SK-N-SH (cell line): ENCODE measurements around the gene MUSK. TPM values are rescaled to one million over a fixed set of nuclear protein-coding genes. Genes with fewer than 3 reads are reported as not detected.

Experiments used
- CTCF ChIA-PET: fragments of 300-600, 350-600 bp; formaldehyde crosslinking; extraction: SDS; loops from one replicate; lab custom pipeline; 2021; lab: Yijun Ruan, JAX
- POLR2A ChIA-PET: fragments of 350-600 bp; sonication (Branson Sonifier 250); formaldehyde crosslinking; extraction: SDS; loops from one replicate; lab custom pipeline; 2020; ENCODE audit warnings: antibody characterized with exemption, inconsistent platforms; lab: Yijun Ruan, JAX
- DNase-seq: peaks from one replicate; pipeline ENCODE4 v3.0.0; 2012
- H2AFZ ChIP-seq: fragments of 200-600 bp; sonication (generic); 2 replicates; pipeline ENCODE4 v1.8.1; 2016; ENCODE audit warnings: antibody characterized with exemption, mild to moderate bottlenecking, low read depth
- H3F3A ChIP-seq: fragments of 200-600 bp; sonication (generic); replicated peaks from 2 replicates; pipeline ENCODE3; 2016; ENCODE audit warnings: antibody characterized with exemption, mild to moderate bottlenecking; ENCODE audit not compliant: insufficient read depth
- H3K27ac ChIP-seq, 2 experiments: fragments of 200-500 bp in 1 of 2; fragments of 200-600 bp in 1 of 2; sonication (Bioruptor generic) in 1 of 2; sonication (generic), shearing (Covaris generic) in 1 of 2; 2 replicates each; pipeline versions ENCODE4 v1.5.1 to v1.6.1; 2014 to 2016; ENCODE audit warnings: low read depth in 2 of 2, inconsistent platforms in 1 of 2, low read length in 1 of 2, mild to moderate bottlenecking in 1 of 2, mixed read lengths in 1 of 2
- H3K27me3 ChIP-seq: fragments of 200-600 bp; sonication (generic), shearing (Covaris generic); 2 replicates; pipeline ENCODE4 v1.6.1; 2016; ENCODE audit warnings: mixed run types; ENCODE audit not compliant: insufficient read depth
- H3K36me3 ChIP-seq, 2 experiments: fragments of 200-500 bp in 1 of 2; fragments of 200-600 bp in 1 of 2; sonication (Bioruptor generic) in 1 of 2; sonication (generic) in 1 of 2; replicated peaks in 1 of 2; 2 replicates each; pipeline versions ENCODE3 to v1.5.1; 2014 to 2016; ENCODE audit warnings: low read length in 1 of 2, mild to moderate bottlenecking in 1 of 2; ENCODE audit not compliant: insufficient read depth in 2 of 2, control insufficient read depth in 1 of 2
- H3K4me1 ChIP-seq, 2 experiments: fragments of 200-500 bp in 1 of 2; fragments of 200-600 bp in 1 of 2; sonication (Bioruptor generic) in 1 of 2; sonication (generic), shearing (Covaris generic) in 1 of 2; 2 replicates each; pipeline versions ENCODE4 v1.5.1 to v1.6.1; 2014 to 2016; ENCODE audit warnings: low read depth in 1 of 2, low read length in 1 of 2, mixed run types in 1 of 2; ENCODE audit not compliant: insufficient read depth in 2 of 2, control insufficient read depth in 1 of 2
- H3K4me2 ChIP-seq: fragments of 200-600 bp; sonication (generic), shearing (Covaris generic); 2 replicates; pipeline ENCODE4 v1.6.1; 2017; ENCODE audit warnings: mixed run types
- H3K4me3 ChIP-seq, 2 experiments: fragments of 200-500 bp in 1 of 2; fragments of 200-600 bp in 1 of 2; sonication (Bioruptor generic) in 1 of 2; sonication (generic), shearing (Covaris generic) in 1 of 2; 2 replicates each; pipeline versions ENCODE4 v1.5.1 to v1.8.1; 2014 to 2016; ENCODE audit warnings: low read depth in 2 of 2, inconsistent platforms in 1 of 2, low read length in 1 of 2, mild to moderate bottlenecking in 1 of 2, mixed read lengths in 1 of 2, moderate library complexity in 1 of 2
- H3K79me2 ChIP-seq: fragments of 200-600 bp; sonication (generic); 2 replicates; pipeline ENCODE4 v1.8.1; 2017; ENCODE audit warnings: mild to moderate bottlenecking; ENCODE audit not compliant: insufficient read depth
- H3K9ac ChIP-seq: fragments of 200-600 bp; sonication (generic); 2 replicates; pipeline ENCODE4 v1.6.1; 2017; ENCODE audit warnings: mixed run types
- H3K9me2 ChIP-seq: fragments of 200-600 bp; sonication (generic); 2 replicates; pipeline ENCODE4 v1.6.1; 2017; ENCODE audit warnings: mixed run types
- H3K9me3 ChIP-seq: fragments of 200-600 bp; sonication (generic); 2 replicates; pipeline ENCODE4 v1.6.1; 2017; ENCODE audit warnings: mixed run types, mild to moderate bottlenecking, moderate library complexity
- H4K20me1 ChIP-seq: fragments of 200-600 bp; sonication (generic); 2 replicates; pipeline ENCODE4 v1.6.1; 2017; ENCODE audit warnings: mild to moderate bottlenecking, mixed run types; ENCODE audit not compliant: insufficient read depth
- CHD2 ChIP-seq: fragments of 150-350 bp; IDR thresholded peaks from 2 replicates; pipeline ENCODE4 v1.6.1; 2018; ENCODE audit warnings: low read length; ENCODE audit not compliant: partially characterized antibody
- FOXM1 ChIP-seq: IDR thresholded peaks from 2 replicates; pipeline ENCODE4 v1.4.0; 2012; ENCODE audit warnings: low read depth, mild to moderate bottlenecking
- GABPA ChIP-seq: IDR thresholded peaks from 2 replicates; pipeline ENCODE4 v1.4.0; 2012; ENCODE audit warnings: low read depth, mild to moderate bottlenecking
- NFIC ChIP-seq: IDR thresholded peaks from 2 replicates; pipeline ENCODE4 v1.4.0; 2012; ENCODE audit warnings: borderline replicate concordance
- POLR2AphosphoS5 ChIP-seq: IDR thresholded peaks from 2 replicates; pipeline ENCODE4 v1.6.1; 2012; ENCODE audit warnings: low read depth, low read length
- RAD21 ChIP-seq: IDR thresholded peaks from 2 replicates; pipeline ENCODE4 v1.6.1; 2012; ENCODE audit warnings: mild to moderate bottlenecking, low read length
- RCOR1 ChIP-seq: fragments of 150-350 bp; IDR thresholded peaks from 2 replicates; pipeline ENCODE4 v1.6.1; 2017; ENCODE audit warnings: antibody characterized with exemption, low read length
- RXRA ChIP-seq: IDR thresholded peaks from 2 replicates; pipeline ENCODE4 v1.4.0; 2012; ENCODE audit warnings: low read depth, mild to moderate bottlenecking, borderline replicate concordance
- TEAD4 ChIP-seq: IDR thresholded peaks from 2 replicates; pipeline ENCODE4 v1.4.0; 2012; ENCODE audit warnings: mild to moderate bottlenecking, borderline replicate concordance; ENCODE audit not compliant: insufficient read depth
- WGBS: methylation state at CpG from one replicate; pipeline ENCODE4 v1.1.6; 2017; ENCODE audit warnings: low lambda C conversion rate; 5-methylcytosine and 5-hydroxymethylcytosine counted together
- polyA plus RNA-seq, 3 experiments: library from polyadenylated mRNA; depleted of rRNA; stranded (reverse); fragments of >200 nt; gene quantifications; 2 replicates each; pipeline ENCODE4 v1.2.3, GENCODE V29; 2012
- TF ChIP-seq, protein P1 (sequence below): fragments of 150-350 bp; IDR thresholded peaks from 2 replicates; pipeline ENCODE4 v1.6.1; 2016; ENCODE audit warnings: mild to moderate bottlenecking, low read depth, low read length
- TF ChIP-seq, protein P2 (sequence below): IDR thresholded peaks from 2 replicates; pipeline ENCODE4 v1.4.0; 2012; ENCODE audit warnings: low read depth, borderline replicate concordance
- TF ChIP-seq, protein P3 (sequence below): IDR thresholded peaks from 2 replicates; pipeline ENCODE4; 2012

Gene MUSK
- polyA plus RNA-seq, 1 of the 3 experiments (the other 2 are of a cell fraction), result not detected

DNA sequence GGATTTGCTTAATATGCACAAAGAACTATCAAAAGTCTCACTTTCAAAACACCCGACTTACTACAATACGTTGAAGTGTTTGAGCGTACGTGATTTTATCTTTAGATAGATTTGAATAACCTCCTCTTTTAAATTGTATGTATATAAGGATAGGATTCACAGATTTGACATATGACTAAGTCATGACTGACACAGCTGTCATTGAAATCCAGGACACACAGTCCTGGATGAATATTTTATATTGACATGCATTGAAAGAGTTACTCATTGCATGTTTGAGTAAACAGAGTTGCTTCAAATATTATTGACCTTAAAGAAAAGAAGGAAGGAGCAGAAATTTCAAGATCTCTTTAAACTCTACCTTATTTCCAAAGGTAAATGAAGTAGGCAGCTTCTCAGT lies 3.3 kb downstream of the MUSK start:
- no peaks in the 10 kb centered on the region for H3K27me3 ChIP-seq
- CTCF ChIA-PET, result interaction anchor here (2.0 kb wide), 1 partner anchor 10 kb away, joined by 7 read pairs; no protein-coding TSS in a partner anchor
- TF ChIP-seq CHD2, result no peak
- TF ChIP-seq RCOR1, result no peak
- TF ChIP-seq RXRA, result no peak
- no peak for TF ChIP-seq TEAD4
- TF ChIP-seq, protein P1, sequence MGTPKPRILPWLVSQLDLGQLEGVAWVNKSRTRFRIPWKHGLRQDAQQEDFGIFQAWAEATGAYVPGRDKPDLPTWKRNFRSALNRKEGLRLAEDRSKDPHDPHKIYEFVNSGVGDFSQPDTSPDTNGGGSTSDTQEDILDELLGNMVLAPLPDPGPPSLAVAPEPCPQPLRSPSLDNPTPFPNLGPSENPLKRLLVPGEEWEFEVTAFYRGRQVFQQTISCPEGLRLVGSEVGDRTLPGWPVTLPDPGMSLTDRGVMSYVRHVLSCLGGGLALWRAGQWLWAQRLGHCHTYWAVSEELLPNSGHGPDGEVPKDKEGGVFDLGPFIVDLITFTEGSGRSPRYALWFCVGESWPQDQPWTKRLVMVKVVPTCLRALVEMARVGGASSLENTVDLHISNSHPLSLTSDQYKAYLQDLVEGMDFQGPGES, result no peak
- TF ChIP-seq, all 33 proteins: peak for 0
- Histone ChIP-seq H3K4me1 (no peaks in the 10 kb centered on the region), H3K4me2 (no peak overlapping the region), H3K27ac (no peak overlapping the region), H3K9me3 (no peaks in the 10 kb centered on the region), H3K4me3 (no peak overlapping the region), H3K36me3 (no peaks in the 10 kb centered on the region), H2AFZ (no peak overlapping the region), H3K9me2 (no peaks in the 10 kb centered on the region), H3K79me2 (no peaks in the 10 kb centered on the region), H4K20me1 (no peaks in the 10 kb centered on the region), H3F3A (no peaks in the 10 kb centered on the region), H3K9ac (no peak overlapping the region)
- DNase-seq, result no peak
- POLR2A ChIA-PET, result no interaction called here
- WGBS, result 95% methylated on average over 4 of the region's 4 CpGs

DNA sequence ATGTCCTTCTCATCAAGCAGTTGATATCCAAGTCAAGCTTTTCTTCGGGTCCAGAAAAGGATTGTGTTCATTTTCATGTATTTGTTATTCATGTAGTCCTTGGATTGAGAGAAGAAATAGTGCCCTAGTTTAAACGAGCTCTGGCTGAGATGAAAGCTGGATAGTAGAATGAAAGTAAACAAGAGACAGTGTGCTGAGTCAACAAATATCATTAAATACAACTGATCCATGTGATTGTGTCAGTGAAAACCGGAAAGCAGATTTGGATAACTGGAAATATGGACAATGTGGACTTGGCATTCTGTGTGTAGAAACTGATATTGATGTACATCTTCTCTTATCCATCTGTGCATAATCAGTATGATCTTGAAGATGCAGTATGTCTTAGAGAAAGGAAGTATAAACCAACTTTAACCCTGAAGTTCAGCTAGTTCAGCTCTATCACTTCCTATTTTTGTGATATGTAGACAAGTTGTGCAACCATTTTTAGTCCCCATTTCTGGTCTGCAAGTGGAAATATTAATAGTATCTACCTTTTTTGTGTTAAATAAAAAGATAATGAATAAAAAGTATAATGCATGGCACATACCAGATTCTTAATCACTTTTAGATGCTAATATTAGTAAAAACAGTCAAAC lies 4.4 kb downstream of the MUSK start:
- Histone ChIP-seq H4K20me1 (no peaks in the 10 kb centered on the region), H3K9me3 (no peaks in the 10 kb centered on the region), H3K4me3 (no peak overlapping the region), H3K9ac (no peak overlapping the region), H3K79me2 (no peaks in the 10 kb centered on the region), H2AFZ (no peak overlapping the region), H3F3A (no peaks in the 10 kb centered on the region), H3K4me2 (no peak overlapping the region), H3K36me3 (no peaks in the 10 kb centered on the region), H3K27me3 (no peaks in the 10 kb centered on the region), H3K27ac (no peak overlapping the region), H3K4me1 (no peaks in the 10 kb centered on the region), H3K9me2 (no peaks in the 10 kb centered on the region)
- ChIA-PET POLR2A (no interaction called here), CTCF (interaction anchor here (2.0 kb wide), 1 partner anchor 9 kb away, joined by 7 read pairs; no protein-coding TSS in a partner anchor)
- 73% methylated on average over 3 of the region's 3 CpGs for WGBS
- TF ChIP-seq GABPA, result no peak
- TF ChIP-seq, protein P2, sequence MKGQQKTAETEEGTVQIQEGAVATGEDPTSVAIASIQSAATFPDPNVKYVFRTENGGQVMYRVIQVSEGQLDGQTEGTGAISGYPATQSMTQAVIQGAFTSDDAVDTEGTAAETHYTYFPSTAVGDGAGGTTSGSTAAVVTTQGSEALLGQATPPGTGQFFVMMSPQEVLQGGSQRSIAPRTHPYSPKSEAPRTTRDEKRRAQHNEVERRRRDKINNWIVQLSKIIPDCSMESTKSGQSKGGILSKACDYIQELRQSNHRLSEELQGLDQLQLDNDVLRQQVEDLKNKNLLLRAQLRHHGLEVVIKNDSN, result no peak
- no peak for TF ChIP-seq RAD21
- TF ChIP-seq, protein P3, sequence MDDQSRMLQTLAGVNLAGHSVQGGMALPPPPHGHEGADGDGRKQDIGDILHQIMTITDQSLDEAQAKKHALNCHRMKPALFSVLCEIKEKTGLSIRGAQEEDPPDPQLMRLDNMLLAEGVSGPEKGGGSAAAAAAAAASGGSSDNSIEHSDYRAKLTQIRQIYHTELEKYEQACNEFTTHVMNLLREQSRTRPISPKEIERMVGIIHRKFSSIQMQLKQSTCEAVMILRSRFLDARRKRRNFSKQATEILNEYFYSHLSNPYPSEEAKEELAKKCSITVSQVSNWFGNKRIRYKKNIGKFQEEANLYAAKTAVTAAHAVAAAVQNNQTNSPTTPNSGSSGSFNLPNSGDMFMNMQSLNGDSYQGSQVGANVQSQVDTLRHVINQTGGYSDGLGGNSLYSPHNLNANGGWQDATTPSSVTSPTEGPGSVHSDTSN, result no peak
- TF ChIP-seq NFIC, result no peak
- TF ChIP-seq FOXM1, result no peak
- TF ChIP-seq POLR2AphosphoS5, result no peak
- no peak for DNase-seq
